Astrocyte (in vitro differentiated cells and primary cell): Measurements from ENCODE around the gene EFNA2. TPM values are rescaled to one million over a fixed set of nuclear protein-coding genes. Genes with fewer than 3 reads are reported as not detected.

Experiments
- DNase-seq: peaks from one replicate; pipeline ENCODE4 v3.0.0-alpha.2; 2010; ENCODE audit warnings: low read depth
- FAIRE-seq: peaks from 2 replicates; lab custom pipeline; 2011; peaks lifted over from hg19 to GRCh38; lab: Jason Lieb, UNC
- H2AFZ ChIP-seq: 2 replicates; pipeline ENCODE4 v1.6.0; 2012; ENCODE audit warnings: low read depth, low read length, inconsistent platforms
- H3K27ac ChIP-seq: 2 replicates; pipeline ENCODE4 v1.5.1; 2011; ENCODE audit warnings: low read depth, low read length, inconsistent platforms
- H3K27me3 ChIP-seq: 2 replicates; pipeline ENCODE4 v1.6.0; 2011; ENCODE audit warnings: low read length, inconsistent platforms; ENCODE audit not compliant: insufficient read depth
- H3K36me3 ChIP-seq: 2 replicates; pipeline ENCODE4 v1.5.1; 2011; ENCODE audit warnings: low read length, inconsistent platforms; ENCODE audit not compliant: insufficient read depth
- H3K4me1 ChIP-seq: 2 replicates; pipeline ENCODE4 v1.5.1; 2011; ENCODE audit warnings: low read length, inconsistent platforms; ENCODE audit not compliant: insufficient read depth
- H3K4me2 ChIP-seq: 2 replicates; pipeline ENCODE4 v1.6.0; 2012; ENCODE audit warnings: low read length, inconsistent platforms
- H3K4me3 ChIP-seq: 2 replicates; pipeline ENCODE4 v1.5.1; 2011; ENCODE audit warnings: low read depth, mild to moderate bottlenecking, low read length, inconsistent platforms; ENCODE audit not compliant: insufficient read depth
- H3K79me2 ChIP-seq: 2 replicates; pipeline ENCODE4 v1.6.0; 2012; ENCODE audit warnings: mild to moderate bottlenecking, low read length, inconsistent platforms; ENCODE audit not compliant: insufficient read depth
- H3K9ac ChIP-seq: 2 replicates; pipeline ENCODE4 v1.6.0; 2012; ENCODE audit warnings: mild to moderate bottlenecking, low read length, inconsistent platforms
- H3K9me3 ChIP-seq: 2 replicates; pipeline ENCODE4 v1.5.1; 2012; ENCODE audit warnings: low read depth, mild to moderate bottlenecking, low read length, inconsistent platforms; ENCODE audit not compliant: insufficient read depth
- H4K20me1 ChIP-seq: 2 replicates; pipeline ENCODE4 v1.6.0; 2012; ENCODE audit warnings: low read length, inconsistent platforms; ENCODE audit not compliant: insufficient read depth
- H3K27ac Mint-ChIP-seq: one replicate; pipeline ENCODE4 v1.8.0; 2021; ENCODE audit warnings: mild to moderate bottlenecking, mixed read lengths; ENCODE audit not compliant: unreplicated experiment
- H3K27me3 Mint-ChIP-seq: one replicate; pipeline ENCODE4 v1.8.0; 2021; ENCODE audit warnings: low read depth, mixed read lengths; ENCODE audit not compliant: unreplicated experiment
- H3K36me3 Mint-ChIP-seq: one replicate; pipeline ENCODE4 v1.8.0; 2021; ENCODE audit warnings: low read depth, mixed read lengths; ENCODE audit not compliant: unreplicated experiment
- H3K4me1 Mint-ChIP-seq: one replicate; pipeline ENCODE4 v1.8.0; 2021; ENCODE audit warnings: low read depth, mixed read lengths; ENCODE audit not compliant: unreplicated experiment
- H3K4me3 Mint-ChIP-seq: one replicate; pipeline ENCODE4 v1.8.0; 2021; ENCODE audit warnings: mild to moderate bottlenecking, moderate library complexity, mixed read lengths; ENCODE audit not compliant: unreplicated experiment
- H3K9me3 Mint-ChIP-seq: one replicate; pipeline ENCODE4 v1.8.0; 2021; ENCODE audit warnings: mild to moderate bottlenecking, mixed read lengths; ENCODE audit not compliant: unreplicated experiment
- CTCF ChIP-seq: IDR thresholded peaks from 2 replicates; pipeline ENCODE4 v1.5.1; 2011; ENCODE audit warnings: low read depth, mild to moderate bottlenecking, inconsistent platforms, low read length, moderate library complexity; ENCODE audit not compliant: insufficient read depth
- EZH2 ChIP-seq: IDR thresholded peaks from 2 replicates; pipeline ENCODE4 v1.6.1; 2012; ENCODE audit warnings: mild to moderate bottlenecking, low read length, inconsistent platforms; ENCODE audit not compliant: insufficient read depth
- total RNA-seq: library from RNA; stranded (reverse); gene quantifications from 2 replicates; pipeline ENCODE4 v1.2.1, GENCODE V29; 2021

The EFNA2 gene
- total RNA-seq, 1 donor from 2014 or later = 8.4 TPM

- peak within 1 kb of the TSS; percentile 81 for H3K4me3 Mint-ChIP-seq
- FAIRE-seq = no peak
- H4K20me1 ChIP-seq = peaks cover 41% of the 10 kb centered on the region
- H2AFZ ChIP-seq = peak within 1 kb of the TSS; percentile 63
- peak within 1 kb of the TSS; percentile 97 for H3K4me2 ChIP-seq
- H3K9me3 Mint-ChIP-seq = no peaks in the 10 kb centered on the region
- peak within 1 kb of the TSS; percentile 68 for H3K4me3 ChIP-seq
- no peaks in the 10 kb centered on the region for H3K9me3 ChIP-seq
- no peak within 1 kb of the TSS for H3K27ac ChIP-seq
- H3K27ac Mint-ChIP-seq = peak within 1 kb of the TSS; percentile 77
- peaks cover 30% of the 10 kb centered on the region for H3K4me1 ChIP-seq
- no peaks in the 10 kb centered on the region for H3K36me3 Mint-ChIP-seq
- DNase-seq = no peak
- peaks cover 23% of the 10 kb centered on the region for H3K79me2 ChIP-seq
- H3K4me1 Mint-ChIP-seq = peaks cover 4% of the 10 kb centered on the region
- peaks cover 3% of the 10 kb centered on the region for H3K36me3 ChIP-seq
- H3K27me3 Mint-ChIP-seq = no peaks in the 10 kb centered on the region
- peak within 1 kb of the TSS; percentile 79 for H3K9ac ChIP-seq
- no peak for TF ChIP-seq EZH2
- no peak for TF ChIP-seq CTCF
- H3K27me3 ChIP-seq = no peaks in the 10 kb centered on the region
Measured at GRCh38 chr19:1237754-1238368, 47.8 kb upstream of the EFNA2 start, which contains the start of gene CBARP. Gene CBARP (minus strand): TSS chr19:1238005. CDS start chr19:1236100, 1,905 bp downstream.

DNA sequence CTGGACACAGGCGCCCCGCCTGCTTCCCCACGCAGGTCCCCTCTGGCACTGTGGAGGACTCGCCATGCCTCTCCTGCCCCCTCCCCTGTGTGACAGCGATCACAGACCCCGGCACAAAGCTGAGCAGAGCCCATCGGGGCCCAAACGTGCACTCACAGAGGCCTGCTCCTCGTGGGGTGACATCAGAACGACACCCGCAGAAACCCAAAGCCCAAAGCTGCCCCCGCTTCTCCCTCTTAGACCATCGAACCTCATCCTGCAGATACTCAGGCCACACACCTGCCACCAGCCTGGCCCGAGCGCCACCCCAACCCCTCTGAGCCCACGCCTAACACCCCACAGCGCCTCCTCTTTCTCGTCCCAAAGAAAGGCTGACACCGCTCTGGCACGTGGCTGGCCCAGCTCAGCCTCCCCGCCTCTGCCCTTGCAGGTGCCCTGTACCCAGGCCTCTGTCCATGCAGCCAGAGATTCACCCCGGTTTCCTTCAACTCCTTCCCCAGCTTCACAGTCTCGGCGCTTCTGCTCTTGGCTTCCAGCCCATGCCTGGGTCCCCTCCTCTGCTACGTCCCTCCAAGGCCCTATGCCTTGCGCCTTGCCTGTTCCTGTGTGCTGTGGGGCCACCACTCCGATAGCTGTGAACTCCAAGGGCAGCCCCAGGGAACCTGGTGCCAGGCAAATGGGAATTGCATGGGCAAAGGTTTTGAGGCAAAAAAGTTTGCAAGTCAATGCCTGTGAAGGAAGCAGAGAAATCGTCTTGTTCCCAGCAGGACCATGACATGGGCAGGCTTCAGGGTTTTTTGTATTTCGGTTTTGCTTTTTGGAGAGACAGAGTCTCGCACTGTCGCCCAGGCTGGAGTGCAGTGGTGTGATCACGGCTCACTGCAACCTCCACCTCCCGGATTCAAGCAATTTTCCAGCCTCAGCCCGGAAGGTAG is 47.0 kb upstream of the EFNA2 start:
- H3K4me1 ChIP-seq = peaks cover 33% of the 10 kb centered on the region
- no peak overlapping the region for H3K27ac ChIP-seq
- H2AFZ ChIP-seq = peak overlapping the region; percentile 63
- Mint-ChIP-seq H3K4me3 (peak overlapping the region; percentile 81), H3K27me3 (no peaks in the 10 kb centered on the region), H3K36me3 (no peaks in the 10 kb centered on the region), H3K4me1 (peaks cover 4% of the 10 kb centered on the region), H3K27ac (peak overlapping the region; percentile 77), H3K9me3 (no peaks in the 10 kb centered on the region)
- no peak for TF ChIP-seq CTCF
- no peak for TF ChIP-seq EZH2
- peak overlapping the region; percentile 97 for H3K4me2 ChIP-seq
- peak overlapping the region; percentile 50 for H3K9ac ChIP-seq
- no peaks in the 10 kb centered on the region for H3K9me3 ChIP-seq
- H3K36me3 ChIP-seq = peaks cover 3% of the 10 kb centered on the region
- no peak for DNase-seq
- FAIRE-seq = no peak
- no peak overlapping the region for H3K4me3 ChIP-seq
- peaks cover 31% of the 10 kb centered on the region for H3K79me2 ChIP-seq
- no peaks in the 10 kb centered on the region for H3K27me3 ChIP-seq
- H4K20me1 ChIP-seq = peaks cover 42% of the 10 kb centered on the region
